GM18505 (cell line): ENCODE results near the gene SYNDIG1.

ENCODE experiments used
- ATAC-seq: cut with Tn5 transposase; IDR thresholded peaks from one replicate; pipeline ENCODE4 v1.9.1; 2021; ENCODE audit not compliant: unreplicated experiment
- POLR2A ChIP-seq: IDR thresholded peaks from 4 replicates; pipeline ENCODE4 v1.6.1; 2011; ENCODE audit warnings: borderline replicate concordance; ENCODE audit not compliant: insufficient read depth, insufficient read length; ENCODE audit errors: extremely low read depth

The SYNDIG1 gene

DNA sequence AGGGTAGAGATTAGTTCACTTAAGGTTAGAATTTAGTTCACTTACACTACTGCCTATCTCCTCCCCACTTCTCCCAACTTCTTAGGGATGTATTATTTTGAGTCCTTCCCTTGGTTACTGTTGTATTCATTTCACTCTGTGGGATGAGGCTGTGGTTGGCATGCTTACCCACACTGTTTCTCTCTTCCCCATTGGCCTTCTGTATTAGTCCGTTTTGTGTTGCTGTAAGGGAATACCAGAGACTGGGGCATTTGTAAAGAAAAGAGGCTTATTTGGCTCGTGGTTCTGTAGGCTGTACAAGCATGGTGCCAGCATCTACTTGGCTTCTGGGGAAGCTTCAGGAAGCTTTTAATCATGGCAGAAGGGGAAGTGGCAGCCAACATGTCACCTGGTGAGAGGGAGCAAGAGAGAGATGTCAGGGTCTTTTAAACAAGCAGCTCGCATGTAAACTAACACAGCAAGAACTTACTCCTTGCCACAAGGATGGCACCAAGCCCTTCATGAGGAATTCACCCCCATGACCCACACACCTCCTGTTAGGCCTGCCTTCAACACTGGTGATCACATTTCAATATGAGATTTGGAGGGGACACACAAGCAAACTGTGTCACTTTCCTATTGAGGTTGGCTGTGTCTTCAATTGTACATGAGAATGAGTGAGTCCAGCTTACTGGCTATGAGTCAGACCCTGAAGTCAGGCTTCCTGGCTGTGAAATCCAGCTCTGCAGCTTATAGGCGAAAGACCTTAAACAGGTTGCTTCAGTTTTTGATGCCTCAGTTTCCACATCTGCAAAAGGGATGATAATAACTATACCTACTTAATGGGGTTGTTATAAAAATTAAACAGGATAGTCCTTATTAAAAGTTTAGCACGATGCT, 53.3 kb downstream of the SYNDIG1 start:
- TF ChIP-seq POLR2A: no peak
- ATAC-seq: no peak

DNA sequence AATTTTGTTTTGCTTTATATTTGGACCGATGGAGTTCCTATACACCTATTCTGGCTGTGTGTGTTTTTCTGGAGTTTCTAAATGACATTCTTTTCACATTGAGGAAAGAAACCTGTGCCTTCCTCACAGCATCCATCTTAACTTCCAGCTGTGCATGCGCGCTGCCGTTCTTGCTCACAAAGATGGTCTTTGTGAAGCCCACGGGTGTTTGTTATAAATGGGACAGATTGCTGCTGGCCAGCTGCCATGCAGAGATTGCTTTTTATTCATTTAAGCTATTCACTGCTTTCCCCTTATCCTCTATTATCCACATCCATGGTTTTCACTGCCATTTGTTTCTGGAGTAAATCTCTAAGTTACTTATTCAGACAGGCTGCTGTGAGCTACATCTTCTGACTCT, 54.2 kb downstream of the SYNDIG1 start:
- no peak for ATAC-seq
- TF ChIP-seq POLR2A: no peak

DNA sequence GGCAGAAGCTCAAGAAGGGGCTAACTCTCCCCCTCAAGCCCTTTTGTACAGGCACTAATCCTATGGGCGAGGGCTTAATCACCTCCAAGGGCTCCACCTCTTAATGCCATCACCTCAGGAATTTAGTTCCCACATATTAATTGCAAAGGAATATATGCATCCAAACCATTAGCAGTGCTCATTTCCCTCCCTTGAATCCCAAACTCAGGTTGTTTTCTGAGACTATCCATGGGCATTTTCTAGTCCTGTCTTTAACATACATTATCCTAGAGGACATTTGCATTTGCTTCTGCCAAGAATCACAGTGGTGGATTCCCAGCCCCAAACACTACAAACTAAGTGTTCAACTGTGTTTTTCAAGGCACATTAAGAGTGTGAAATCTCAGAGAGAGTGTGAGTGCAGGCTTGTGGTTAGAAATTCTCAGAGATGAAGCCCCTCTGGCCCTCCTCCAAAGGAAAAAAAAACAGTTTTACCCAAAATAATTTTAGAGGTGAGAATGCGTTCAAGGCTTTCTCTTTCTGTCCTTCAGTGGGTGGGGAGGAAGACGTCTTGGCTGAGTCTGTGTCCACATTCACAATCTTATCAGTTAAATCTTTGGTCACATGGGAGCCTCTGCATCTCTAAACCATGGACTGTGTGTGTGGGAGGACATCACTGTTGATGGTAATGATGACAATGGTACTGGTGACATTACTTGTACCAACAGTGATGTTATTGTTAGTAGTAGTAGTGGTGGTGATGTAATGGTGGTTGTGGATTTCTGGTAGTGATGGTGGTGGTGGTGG, 59.3 kb downstream of the SYNDIG1 start:
- TF ChIP-seq POLR2A: no peak
- ATAC-seq: no peak

DNA sequence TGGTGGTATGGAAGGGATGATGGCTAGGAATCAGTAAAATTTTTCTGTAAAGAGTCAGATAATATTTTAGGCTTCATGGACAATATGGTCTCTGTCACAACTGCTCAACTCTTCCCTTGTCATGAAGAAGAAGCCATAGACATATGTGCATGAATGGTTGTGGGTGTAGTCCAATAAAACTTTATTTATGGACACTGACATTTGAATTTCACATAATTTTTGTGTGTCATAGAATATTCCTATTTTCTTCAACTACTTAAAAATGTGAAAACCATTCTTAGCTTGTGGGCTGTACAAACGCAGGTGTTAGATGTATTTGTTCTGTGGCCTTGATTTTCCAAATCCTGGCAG, 59.9 kb downstream of the SYNDIG1 start:
- no peak for TF ChIP-seq POLR2A
- no peak for ATAC-seq

DNA sequence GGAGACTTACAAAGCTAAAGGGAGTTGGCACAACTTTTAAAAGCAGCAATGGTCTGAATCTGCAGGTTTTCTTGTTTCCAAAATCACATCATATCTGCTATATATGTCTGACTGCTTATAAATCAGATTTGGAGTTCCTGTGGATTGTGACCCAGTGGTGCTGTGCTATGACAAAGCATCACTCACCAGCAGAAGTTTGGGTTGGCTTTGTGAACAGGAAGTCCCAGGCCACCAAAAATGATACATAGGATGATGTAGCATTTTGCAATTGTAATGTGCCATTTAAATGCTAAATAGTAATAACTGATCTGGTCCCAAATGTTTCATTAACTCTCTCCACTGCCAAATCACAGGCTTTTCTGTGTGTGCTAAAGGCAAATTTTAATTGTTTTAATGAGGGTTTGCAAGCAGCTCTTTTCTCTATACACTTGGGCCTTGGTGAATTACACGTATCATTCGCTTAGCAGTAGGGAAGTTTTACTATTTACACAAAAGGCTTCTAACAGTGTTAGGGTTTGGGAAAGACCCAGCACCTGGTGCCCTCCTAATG, 60.8 kb downstream of the SYNDIG1 start:
- no peak for TF ChIP-seq POLR2A
- ATAC-seq: no peak

DNA sequence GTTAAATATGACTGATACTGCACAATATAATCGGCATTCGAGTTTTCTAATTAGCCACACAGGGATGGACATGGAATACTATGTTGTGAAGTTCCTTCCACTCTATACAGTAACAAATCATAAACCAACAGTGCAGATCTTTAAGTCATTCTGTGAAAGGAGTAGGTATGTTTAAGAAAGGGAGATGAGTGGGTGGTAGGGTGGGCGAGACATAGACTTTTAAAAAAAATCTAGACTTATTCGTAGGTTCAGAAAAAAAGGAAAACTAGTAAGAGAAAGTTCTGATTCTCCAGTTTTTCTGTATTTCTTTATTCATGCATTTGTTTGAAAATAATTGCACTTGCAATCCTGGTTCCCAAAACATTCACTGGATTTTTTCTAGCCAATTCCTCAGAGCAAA, 61.8 kb downstream of the SYNDIG1 start:
- no peak for TF ChIP-seq POLR2A
- ATAC-seq: no peak

DNA sequence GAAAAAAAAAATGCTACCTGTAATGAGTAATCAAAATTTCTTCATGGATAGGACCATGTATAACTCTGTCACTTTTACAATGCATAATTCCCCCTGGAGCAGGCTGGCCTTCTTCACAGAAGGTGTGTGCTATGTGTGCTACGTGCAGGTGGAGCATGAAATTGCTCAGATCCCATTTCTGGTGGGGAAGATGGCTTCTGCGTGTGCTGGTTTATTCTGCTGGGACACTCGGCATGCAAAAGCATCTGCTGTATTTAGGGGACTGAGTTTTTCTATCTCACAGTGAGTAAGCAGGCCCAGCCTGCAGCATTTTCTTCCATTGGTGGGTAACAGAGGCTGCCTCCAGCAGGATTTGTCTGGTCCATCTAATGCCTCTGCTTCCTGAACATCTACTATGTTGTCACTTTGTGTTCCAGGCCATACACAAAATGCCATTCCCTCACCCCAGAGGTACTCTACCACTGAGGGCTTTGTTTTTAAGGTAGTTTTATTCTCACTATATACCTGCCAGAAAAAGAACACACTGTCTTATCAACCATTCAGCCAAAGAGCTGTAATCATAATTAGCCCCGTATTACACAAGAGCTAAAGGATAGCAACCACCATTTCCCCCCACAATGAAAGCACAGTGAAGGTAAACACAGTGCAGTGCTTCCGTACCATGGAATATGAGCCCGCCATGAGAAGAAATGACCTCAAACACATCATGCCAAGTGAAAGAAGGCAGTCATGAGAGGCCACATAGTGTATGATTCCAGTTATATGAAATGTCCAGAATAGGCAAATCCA, 62.4 kb downstream of the SYNDIG1 start:
- no peak for ATAC-seq
- no peak for TF ChIP-seq POLR2A

DNA sequence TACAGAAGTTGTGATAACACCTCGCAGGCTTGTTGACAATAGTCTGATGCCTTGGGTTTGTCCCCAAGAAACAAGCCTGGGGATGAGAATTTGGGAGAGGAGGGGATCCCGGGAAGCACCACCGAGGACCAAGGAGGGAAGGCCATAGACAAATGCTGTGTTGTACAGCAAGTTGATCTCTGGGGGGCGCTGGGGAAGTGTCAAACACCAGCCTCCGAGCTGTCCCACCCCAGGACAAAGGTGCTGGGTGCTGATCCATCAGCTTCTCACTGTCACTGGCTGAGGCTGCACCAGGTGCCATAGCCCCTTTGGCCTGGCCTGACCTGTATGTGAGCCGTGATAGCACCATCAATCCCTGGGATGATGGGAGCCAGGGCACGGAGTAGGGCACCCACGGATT, 64.0 kb downstream of the SYNDIG1 start:
- ATAC-seq: no peak
- no peak for TF ChIP-seq POLR2A

DNA sequence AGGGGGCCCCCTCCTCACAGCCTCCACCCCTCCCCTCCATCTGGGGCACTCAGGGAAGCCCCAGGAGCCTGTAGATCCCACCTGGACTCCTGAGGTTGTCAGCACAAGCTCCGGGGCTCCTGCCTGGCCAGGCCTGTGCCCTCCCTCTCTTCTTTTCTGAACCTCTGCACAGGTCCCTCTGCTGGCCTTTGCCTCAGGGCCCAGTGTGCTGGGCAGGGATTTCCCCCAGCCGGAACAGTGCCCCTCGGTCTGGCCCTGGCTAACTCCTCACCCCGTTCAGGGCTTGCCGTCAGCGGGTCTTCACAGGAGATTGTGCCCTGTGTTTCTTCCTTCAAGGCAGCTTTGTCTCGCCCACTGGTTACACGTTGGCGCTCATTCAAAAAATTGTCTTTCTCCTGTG, 64.9 kb downstream of the SYNDIG1 start:
- TF ChIP-seq POLR2A: no peak
- ATAC-seq: no peak

DNA sequence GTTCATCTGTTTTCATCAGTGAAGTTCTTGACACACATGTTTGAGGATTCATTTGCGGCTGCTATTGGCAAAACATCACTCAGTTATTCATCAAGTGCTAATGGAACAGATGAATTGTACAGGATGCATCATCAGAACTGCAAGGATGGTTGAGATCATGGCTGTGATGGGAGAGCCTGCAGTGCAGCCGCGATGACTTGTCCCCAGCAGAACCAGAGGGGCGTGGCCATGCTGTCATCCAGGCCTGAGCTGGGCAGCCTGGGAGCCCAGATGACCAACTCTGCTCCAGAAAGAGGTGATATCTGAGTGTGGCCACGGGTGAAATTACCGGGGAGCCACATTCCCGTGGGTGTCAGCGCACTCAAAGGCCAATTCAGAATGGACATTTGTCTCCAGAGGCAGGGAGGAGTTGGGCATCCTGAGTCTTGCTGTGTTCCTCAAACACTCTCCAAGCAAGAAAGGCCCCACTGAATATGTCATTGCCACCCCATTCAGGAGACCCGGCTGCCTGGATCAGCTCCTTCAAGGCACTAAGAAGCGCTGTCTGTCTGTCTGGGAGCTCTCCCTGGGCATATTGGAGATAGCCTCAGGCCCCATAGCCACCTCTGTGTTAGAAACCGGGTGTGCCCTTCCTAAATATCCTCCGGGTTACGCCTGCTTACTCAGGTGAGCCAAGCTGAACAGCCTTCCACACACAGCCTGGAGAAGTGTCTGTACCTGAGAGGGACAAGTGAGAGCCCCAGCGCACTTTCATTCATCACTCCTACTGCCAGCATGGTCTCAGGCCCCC, 66.7 kb downstream of the SYNDIG1 start:
- no peak for TF ChIP-seq POLR2A
- ATAC-seq: no peak

DNA sequence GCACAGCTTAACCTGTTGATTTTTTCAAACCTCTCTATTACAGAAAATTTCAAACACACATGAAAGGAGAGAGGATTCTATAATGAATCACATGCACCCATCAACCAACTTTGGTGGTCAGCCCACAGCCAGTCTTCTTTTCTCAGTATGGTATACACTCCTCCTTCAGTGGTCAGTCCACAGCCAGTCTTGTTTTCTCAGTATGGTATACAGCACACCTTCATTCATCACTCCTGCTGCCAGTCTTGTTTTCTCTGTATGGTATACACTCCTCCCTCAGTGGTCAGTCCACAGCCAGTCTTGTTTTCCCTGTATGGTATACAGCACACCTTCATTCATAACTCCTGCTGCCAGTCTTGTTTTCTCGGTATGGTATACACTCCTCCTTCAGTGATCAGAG, 67.8 kb downstream of the SYNDIG1 start:
- no peak for TF ChIP-seq POLR2A
- no peak for ATAC-seq

DNA sequence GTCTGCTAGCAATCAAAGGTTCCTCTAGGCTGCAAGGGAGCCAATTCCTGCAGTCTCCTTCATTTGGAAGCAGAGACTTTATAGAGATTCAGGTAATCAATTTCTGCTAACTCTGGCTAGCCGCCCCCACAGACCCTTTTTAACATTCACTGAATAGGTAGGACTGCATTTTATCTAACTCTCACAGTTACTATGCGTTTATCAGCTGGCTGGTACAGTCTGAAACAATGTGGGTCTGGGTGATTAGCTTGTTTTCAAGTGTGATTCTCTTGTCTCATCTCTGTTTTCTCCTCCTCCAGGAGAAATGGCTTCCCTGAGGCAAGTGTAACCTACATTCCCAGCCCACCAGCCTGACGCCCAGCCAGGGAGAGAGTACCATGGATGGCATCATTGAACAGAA, 73.3 kb downstream of the SYNDIG1 start:
- no peak for TF ChIP-seq POLR2A
- no peak for ATAC-seq
